GM21447 (cell line): Measurements from ENCODE around the gene HSPA12A.

ENCODE experiments used
- ATAC-seq: cut with Tn5 transposase; IDR thresholded peaks from one replicate; pipeline ENCODE4 v1.9.1; 2021; ENCODE audit not compliant: unreplicated experiment

Gene HSPA12A

DNA sequence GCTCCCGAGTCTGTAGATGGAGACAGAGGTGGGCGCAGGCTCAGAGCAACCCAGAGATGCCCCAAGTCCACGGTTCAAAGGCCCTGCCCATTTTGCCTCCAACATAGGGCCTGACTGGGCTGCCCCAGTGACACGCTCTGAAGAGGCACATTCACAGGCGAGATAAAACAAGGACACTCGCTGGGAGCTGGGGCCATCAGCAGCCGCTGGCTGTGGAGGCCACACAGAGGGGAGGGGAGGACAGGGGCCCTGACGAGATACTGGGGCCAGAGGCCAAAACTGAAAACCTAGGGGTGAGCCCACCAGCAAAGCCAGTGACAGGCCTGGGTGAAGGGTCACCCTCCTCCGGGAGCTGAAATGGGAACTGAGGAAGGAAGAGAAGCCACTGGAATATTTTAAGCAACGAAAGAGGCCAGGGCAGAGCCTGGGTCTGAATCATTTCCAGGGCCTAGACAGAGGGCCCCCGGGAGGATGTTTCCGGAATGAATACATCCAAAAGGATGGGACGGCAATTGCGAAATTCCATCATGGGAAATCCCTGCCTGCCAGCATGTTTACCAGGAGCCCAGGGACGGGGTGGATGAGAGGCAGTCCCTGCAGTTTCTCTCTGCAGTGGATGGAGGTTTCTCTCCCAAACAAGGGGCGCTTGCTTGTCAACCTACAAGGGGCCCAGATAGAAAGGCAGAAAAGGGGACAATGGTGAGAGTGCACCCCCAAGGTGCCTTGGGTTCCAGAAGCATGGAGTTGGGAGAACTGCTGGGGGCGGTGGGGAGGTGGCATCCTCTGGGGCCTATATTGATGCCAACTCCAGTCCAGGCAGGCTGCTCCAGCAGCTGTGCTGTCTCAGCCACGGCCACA is 29.0 kb upstream of the HSPA12A start:
- no peak for ATAC-seq

- ATAC-seq: no peak
Measured at GRCh38 chr10:116770281-116770680, 27.9 kb upstream of the HSPA12A start.

- ATAC-seq: no peak
Measured at GRCh38 chr10:116769791-116770190, 27.4 kb upstream of the HSPA12A start.

GRCh38 chr10:116769368-116769767 is 27.0 kb upstream of the HSPA12A start:
- no peak for ATAC-seq

DNA sequence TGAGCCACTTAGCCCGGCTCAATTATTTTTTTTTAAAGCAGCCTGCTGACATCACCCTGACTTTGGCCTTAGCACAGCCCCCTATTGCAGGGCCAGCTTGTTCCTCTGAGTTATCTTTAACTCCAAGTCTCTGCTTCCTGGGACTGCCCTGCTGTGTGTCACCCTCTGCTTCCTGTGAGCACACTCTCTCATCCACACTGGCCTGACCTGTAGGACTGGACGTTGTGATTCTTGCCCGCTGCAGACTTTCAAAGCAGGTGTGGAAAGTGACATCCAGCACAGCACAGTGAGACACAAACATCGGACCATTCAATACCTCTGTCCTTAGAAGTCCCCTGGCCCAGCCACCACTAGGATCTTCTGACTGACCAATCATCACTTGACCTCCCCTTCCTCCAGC is 26.4 kb upstream of the HSPA12A start:
- no peak for ATAC-seq

DNA sequence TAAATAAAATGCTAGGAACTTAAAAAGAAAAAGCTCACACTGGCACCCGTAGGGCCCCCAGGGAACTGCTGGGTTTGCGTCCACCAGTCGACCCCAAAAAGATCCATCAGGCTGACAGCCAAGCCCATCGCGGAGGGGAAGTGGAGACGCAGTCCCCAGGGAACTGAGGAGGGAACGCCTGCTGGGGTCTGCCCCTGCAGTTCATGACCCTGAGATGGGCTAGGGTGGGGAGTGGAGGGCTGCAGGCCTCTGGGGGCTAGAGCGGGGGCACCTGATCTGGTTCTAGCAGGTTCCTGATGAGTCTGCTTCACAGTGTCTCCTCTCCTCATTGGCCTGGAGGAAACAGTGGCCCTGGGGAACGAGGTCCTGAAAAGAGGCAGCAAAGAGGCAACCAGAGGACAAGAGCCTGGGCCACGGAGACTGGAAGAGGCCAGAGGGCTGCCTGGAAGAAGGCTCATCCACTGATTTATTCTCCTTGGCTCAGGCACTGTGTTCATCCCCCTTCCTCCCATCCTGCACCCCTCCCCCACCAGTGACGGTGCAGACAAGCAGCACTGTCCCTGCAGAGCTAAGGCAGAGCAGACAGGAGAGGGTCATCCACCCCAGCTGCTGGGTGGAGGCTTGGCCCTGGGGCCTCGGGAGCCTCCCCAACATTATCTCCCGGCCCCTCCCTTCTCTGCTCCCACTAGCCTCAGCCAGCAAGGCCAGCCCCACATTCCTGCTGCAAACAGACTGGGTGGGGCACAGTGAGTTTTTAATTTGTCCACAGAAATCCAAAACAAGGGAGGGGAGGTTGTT is 24.7 kb upstream of the HSPA12A start:
- no peak for ATAC-seq

GRCh38 chr10:116766241-116766827 is 24.0 kb upstream of the HSPA12A start:
- no peak for ATAC-seq

- no peak for ATAC-seq
Measured at GRCh38 chr10:116765648-116766081, 23.3 kb upstream of the HSPA12A start.

DNA sequence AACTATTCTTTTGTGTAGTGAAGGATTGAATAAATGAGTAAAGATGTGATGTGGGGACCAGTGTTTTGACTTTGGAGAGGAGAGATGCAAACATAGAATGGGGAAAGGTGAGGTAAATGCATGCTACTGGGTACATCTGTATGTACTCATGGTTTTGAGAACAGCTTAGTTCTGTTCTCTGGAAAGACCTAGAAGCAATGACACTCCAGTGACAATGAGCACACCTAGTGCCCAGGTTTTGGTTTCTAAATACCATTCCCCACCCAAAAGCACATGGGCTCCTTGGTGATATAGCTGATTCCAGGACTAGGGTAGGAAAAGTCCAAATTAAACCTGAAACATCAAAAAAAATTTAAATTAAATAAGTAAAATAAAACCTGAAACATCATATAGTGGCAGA is 22.6 kb upstream of the HSPA12A start:
- no peak for ATAC-seq

DNA sequence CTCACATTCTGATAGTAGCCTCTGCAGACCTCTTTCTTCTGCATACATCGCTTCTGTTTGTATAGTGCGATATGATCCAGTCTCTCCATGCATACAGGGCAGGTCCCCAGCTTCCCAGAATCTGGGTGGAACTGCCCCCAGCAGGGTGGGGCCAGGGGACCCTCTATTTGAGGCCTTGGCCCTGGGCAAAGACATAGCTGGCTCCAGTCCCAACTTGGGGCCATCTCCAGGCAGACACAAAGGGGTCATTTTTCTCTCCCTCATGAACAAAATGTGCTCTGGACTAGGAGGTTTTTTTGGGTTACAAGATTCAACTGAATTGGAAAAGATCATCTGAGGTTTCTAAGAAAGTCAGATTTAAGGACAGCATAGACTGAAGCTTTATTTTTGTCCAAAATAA is 21.1 kb upstream of the HSPA12A start:
- no peak for ATAC-seq

- no peak for ATAC-seq
Measured at GRCh38 chr10:116761883-116762282, 19.5 kb upstream of the HSPA12A start.

- ATAC-seq: no peak
Measured at GRCh38 chr10:116760919-116761318, 18.6 kb upstream of the HSPA12A start.

DNA sequence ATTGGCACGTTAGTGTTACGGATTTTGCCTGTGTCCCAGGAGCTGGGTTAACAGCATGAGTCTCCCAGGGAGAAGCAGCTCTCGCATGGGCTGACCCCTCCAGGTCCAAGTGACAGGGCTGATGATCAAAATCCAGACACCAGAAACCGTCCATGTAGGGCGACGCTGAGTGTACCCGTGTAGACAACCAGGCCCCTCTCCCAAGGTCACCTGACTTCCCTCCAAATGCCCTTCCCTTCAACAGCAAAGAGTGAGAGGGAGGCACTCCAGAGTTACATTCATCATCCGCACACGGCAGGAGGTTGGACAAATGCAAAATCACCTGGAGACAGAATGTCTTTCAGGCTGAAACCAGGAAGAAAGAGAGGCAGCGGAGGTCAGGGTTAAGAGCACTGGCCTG is 14.9 kb upstream of the HSPA12A start:
- no peak for ATAC-seq

- ATAC-seq: no peak
Measured at GRCh38 chr10:116756277-116756676, 13.9 kb upstream of the HSPA12A start.

- no peak for ATAC-seq
Measured at GRCh38 chr10:116753759-116754158, 11.4 kb upstream of the HSPA12A start.

- ATAC-seq: no peak
Measured at GRCh38 chr10:116752969-116753665, 10.8 kb upstream of the HSPA12A start.

GRCh38 chr10:116752563-116752962 is 10.2 kb upstream of the HSPA12A start:
- no peak for ATAC-seq

DNA sequence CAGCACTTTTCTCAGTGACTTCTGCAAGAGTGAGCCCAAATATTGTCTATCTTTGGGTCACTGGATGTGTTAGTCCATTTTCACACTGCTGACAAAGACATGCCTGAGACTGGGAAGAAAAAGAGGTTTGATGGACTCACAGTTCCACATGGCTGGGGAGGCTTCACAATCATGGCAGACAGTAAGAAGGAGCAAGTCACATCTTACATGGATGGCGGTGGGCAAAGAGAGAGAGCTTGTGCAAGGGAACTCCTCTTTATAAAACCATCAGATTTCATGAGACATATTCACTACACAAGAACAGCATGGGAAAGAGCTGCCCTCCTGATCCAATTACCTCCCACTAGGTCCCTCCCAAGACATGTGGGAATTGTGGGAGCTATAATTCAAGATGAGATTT is 6.1 kb upstream of the HSPA12A start:
- ATAC-seq: no peak

DNA sequence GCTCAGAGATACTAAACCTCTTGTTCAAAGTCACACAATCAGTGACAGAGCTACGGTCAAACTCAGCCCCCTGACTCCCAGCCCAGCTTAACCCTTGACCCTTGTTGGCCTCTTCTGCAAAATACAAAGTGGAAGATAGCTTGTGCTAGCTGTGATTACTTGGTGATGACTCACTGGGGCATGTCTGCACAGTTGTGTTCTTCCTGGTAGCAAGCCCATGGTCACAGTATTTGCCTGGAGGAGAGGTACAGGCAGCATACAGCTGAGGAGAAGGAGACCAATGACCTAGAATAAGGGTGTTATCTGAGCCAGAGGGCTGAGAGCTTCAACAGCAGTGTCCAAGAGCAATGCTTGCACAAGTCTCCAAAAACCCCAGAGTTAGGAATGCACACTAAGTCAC is 5.7 kb upstream of the HSPA12A start:
- ATAC-seq: no peak

DNA sequence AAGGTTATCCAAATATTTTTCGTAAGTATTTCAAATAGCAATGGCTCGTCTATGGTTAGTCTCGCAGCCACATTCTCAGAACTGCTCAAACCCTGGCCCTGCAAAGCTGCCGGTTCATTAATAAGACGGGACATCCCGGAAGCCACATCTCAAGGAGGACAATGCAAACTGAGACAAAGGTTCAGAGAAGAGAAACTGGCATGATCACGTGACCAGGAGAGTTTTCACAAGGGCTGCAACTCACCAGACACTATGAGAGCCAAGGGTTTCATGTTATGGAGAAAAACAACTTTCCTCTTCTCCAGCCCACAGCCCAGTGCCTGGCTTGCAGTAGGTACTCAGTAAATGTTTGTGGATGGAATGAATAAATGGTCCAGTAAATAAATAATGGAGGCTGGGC is 5.0 kb upstream of the HSPA12A start:
- ATAC-seq: no peak

GRCh38 chr10:116744885-116745284 is 2.5 kb upstream of the HSPA12A start:
- ATAC-seq: no peak
